ENCODE measurements around the gene C1GALT1. TPM values are rescaled to one million over a fixed set of nuclear protein-coding genes. Genes with fewer than 3 reads are reported as not detected.

Gene C1GALT1
- total and polyA plus RNA-seq, 9 of the 15 experiments (the other 6 are each of a cell fraction or from before 2014, with no cell fraction given) = 5.0 to 33.2 (median 24.1) TPM

DNA sequence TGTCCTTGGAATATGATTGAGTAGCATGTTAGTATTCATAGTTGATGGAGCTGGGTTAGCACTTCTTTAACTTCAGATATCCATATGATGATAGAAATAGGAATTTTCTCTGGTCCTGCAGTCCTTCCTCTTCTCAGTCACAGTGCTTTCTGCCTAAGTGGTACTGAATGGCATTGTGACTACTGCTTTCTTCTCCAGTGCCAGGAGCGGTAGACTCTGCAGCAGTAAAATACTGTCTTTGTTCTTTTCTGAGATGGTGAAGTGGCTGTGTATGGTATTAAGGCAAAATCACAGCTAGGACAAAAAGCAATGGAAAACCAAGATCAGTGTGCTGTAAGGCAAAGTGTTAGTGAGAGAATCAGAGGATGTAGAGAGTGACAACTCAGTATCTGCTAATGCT is 46.6 kb downstream of the C1GALT1 start:
- no peak overlapping the region for H3K9ac ChIP-seq (ENCODE audit: insufficient read depth in 1 of 2, low read depth in 2 of 2, low read length in 2 of 2)
- H3K79me2 ChIP-seq (ENCODE audit: control insufficient read depth, insufficient read depth, low read length) = peaks cover 14% of the 10 kb centered on the region; the same call in 2 of the 3 replicates
- BruUV-seq (replicated peaks) = no TSS peak
- in situ Hi-C loops (cut with MboI) (no loop called here), intact Hi-C loops (cut with micrococcal nuclease) (no loop called here)
- no peak for DNase-seq (ENCODE audit: extremely low read depth in 1 of 4, low spot score in 3 of 4)
- H3K9me1 ChIP-seq (ENCODE audit: control insufficient read depth, insufficient read depth, low read length) = no peaks in the 10 kb centered on the region
- H3K36me3 ChIP-seq (ENCODE audit: control insufficient read depth, insufficient read depth, low read length) = peaks cover under 1% of the 10 kb centered on the region; the same call in 2 of the 3 replicates
- ATAC-seq = no peak
- no peaks in the 10 kb centered on the region for H4K20me1 ChIP-seq (replicated peaks; ENCODE audit: control insufficient read depth, insufficient read depth, low read length)
- ChIA-PET POLR2A (interaction anchor here (1.1 kb wide), 1 partner anchor 20 kb away, joined by 3 read pairs; no protein-coding TSS in a partner anchor), CTCF (ENCODE audit: low intra/inter-chr PET ratio) (no interaction called here)
- H3K27ac ChIP-seq (ENCODE audit: extremely low read depth, low read depth, low read length) = no peak overlapping the region
- H3K4me3 ChIP-seq = no peak overlapping the region
- no peaks in the 10 kb centered on the region for H3K9me3 ChIP-seq (replicated peaks; ENCODE audit: control insufficient read depth, insufficient read depth, low read depth, low read length)
- no peak overlapping the region for H3K4me2 ChIP-seq (ENCODE audit: insufficient read depth, low read length)
- no peaks in the 10 kb centered on the region for H3K27me3 ChIP-seq (ENCODE audit: control insufficient read depth in 2 of 2, insufficient read depth in 2 of 2, low read length in 2 of 2)
- H2AFZ ChIP-seq (ENCODE audit: low read depth, low read length) = no peak overlapping the region
- whole genome bisulfite sequencing (ENCODE audit: insufficient coverage, low coverage, missing lambda C conversion rate) = 88% methylated on average over 1 of the region's 1 CpG
- no peak for FAIRE-seq
- H3K4me1 ChIP-seq (replicated peaks in 1 of 2; ENCODE audit: control insufficient read depth in 2 of 2, insufficient read depth in 2 of 2, low read length in 2 of 2) = no peaks in the 10 kb centered on the region
- TF ChIP-seq MBD2 (IDR thresholded peaks at IDR 0.05; ENCODE audit: borderline replicate concordance, low read depth) (no peak), KAT7 (CRISPR knock-in tag; IDR thresholded peaks at IDR 0.05; ENCODE audit: borderline replicate concordance) (no peak), RBM17 (IDR thresholded peaks at IDR 0.05; ENCODE audit: borderline replicate concordance, low read depth, low read length) (no peak), ELF1 (tag; IDR thresholded peaks at IDR 0.05) (no peak), ZNF408 (CRISPR knock-in tag; IDR thresholded peaks at IDR 0.05; ENCODE audit: low read depth) (no peak), ZNF445 (CRISPR knock-in tag; IDR thresholded peaks at IDR 0.05; ENCODE audit: low read depth) (no peak), ZNF644 (tag; IDR thresholded peaks at IDR 0.05; ENCODE audit: low read depth) (no peak), NFE2 (IDR thresholded peaks at IDR 0.05; ENCODE audit: low read depth) (no peak), SP1 (CRISPR knock-in tag; IDR thresholded peaks at IDR 0.05) (no peak), SOX6 (IDR thresholded peaks at IDR 0.05) (no peak), NFXL1 (CRISPR knock-in tag; IDR thresholded peaks at IDR 0.05) (no peak)
- TF ChIP-seq, protein P1, sequence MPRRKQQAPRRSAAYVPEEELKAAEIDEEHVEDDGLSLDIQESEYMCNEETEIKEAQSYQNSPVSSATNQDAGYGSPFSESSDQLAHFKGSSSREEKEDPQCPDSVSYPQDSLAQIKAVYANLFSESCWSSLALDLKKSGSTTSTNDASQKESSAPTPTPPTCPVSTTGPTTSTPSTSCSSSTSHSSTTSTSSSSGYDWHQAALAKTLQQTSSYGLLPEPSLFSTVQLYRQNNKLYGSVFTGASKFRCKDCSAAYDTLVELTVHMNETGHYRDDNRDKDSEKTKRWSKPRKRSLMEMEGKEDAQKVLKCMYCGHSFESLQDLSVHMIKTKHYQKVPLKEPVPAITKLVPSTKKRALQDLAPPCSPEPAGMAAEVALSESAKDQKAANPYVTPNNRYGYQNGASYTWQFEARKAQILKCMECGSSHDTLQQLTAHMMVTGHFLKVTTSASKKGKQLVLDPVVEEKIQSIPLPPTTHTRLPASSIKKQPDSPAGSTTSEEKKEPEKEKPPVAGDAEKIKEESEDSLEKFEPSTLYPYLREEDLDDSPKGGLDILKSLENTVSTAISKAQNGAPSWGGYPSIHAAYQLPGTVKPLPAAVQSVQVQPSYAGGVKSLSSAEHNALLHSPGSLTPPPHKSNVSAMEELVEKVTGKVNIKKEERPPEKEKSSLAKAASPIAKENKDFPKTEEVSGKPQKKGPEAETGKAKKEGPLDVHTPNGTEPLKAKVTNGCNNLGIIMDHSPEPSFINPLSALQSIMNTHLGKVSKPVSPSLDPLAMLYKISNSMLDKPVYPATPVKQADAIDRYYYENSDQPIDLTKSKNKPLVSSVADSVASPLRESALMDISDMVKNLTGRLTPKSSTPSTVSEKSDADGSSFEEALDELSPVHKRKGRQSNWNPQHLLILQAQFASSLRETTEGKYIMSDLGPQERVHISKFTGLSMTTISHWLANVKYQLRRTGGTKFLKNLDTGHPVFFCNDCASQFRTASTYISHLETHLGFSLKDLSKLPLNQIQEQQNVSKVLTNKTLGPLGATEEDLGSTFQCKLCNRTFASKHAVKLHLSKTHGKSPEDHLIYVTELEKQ (CRISPR knock-in tag; IDR thresholded peaks at IDR 0.05) = no peak
- TF ChIP-seq, protein P2, sequence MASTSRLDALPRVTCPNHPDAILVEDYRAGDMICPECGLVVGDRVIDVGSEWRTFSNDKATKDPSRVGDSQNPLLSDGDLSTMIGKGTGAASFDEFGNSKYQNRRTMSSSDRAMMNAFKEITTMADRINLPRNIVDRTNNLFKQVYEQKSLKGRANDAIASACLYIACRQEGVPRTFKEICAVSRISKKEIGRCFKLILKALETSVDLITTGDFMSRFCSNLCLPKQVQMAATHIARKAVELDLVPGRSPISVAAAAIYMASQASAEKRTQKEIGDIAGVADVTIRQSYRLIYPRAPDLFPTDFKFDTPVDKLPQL (IDR thresholded peaks at IDR 0.05; ENCODE audit: extremely low read depth, insufficient read length) = no peak
- TF ChIP-seq, protein P3, sequence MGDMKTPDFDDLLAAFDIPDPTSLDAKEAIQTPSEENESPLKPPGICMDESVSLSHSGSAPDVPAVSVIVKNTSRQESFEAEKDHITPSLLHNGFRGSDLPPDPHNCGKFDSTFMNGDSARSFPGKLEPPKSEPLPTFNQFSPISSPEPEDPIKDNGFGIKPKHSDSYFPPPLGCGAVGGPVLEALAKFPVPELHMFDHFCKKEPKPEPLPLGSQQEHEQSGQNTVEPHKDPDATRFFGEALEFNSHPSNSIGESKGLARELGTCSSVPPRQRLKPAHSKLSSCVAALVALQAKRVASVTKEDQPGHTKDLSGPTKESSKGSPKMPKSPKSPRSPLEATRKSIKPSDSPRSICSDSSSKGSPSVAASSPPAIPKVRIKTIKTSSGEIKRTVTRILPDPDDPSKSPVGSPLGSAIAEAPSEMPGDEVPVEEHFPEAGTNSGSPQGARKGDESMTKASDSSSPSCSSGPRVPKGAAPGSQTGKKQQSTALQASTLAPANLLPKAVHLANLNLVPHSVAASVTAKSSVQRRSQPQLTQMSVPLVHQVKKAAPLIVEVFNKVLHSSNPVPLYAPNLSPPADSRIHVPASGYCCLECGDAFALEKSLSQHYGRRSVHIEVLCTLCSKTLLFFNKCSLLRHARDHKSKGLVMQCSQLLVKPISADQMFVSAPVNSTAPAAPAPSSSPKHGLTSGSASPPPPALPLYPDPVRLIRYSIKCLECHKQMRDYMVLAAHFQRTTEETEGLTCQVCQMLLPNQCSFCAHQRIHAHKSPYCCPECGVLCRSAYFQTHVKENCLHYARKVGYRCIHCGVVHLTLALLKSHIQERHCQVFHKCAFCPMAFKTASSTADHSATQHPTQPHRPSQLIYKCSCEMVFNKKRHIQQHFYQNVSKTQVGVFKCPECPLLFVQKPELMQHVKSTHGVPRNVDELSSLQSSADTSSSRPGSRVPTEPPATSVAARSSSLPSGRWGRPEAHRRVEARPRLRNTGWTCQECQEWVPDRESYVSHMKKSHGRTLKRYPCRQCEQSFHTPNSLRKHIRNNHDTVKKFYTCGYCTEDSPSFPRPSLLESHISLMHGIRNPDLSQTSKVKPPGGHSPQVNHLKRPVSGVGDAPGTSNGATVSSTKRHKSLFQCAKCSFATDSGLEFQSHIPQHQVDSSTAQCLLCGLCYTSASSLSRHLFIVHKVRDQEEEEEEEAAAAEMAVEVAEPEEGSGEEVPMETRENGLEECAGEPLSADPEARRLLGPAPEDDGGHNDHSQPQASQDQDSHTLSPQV (IDR thresholded peaks at IDR 0.05) = no peak

All from K562 (cell line).